OCI-LY7 (cell line): ENCODE data around the gene ZMIZ1.

Source experiments
- CTCF ChIP-seq: fragments of 200-600 bp; sonication (generic); conservative IDR thresholded peaks from 2 replicates; pipeline ENCODE4 v1.5.1; 2014; ENCODE audit warnings: mild to moderate bottlenecking, antibody characterized with exemption, low read length, moderate library complexity, mixed read lengths
- EZH2phosphoT487 ChIP-seq: fragments of 200-600 bp; sonication (generic); IDR thresholded peaks from 2 replicates; pipeline ENCODE4 v1.6.1; 2018; ENCODE audit warnings: low read depth, borderline replicate concordance, mild to moderate bottlenecking, mixed run types, antibody characterized with exemption, low read length, moderate library complexity, mixed read lengths

- TF ChIP-seq CTCF (no peak), EZH2phosphoT487 (no peak)
Measured at GRCh38 chr10:79248341-79249185, 179.8 kb downstream of the ZMIZ1 start.
